Vagina (tissue), 2 donors: Measurements from ENCODE around the gene ZFHX3.

Experiments used
- CTCF ChIP-seq, 3 experiments: fragments of 450-650 bp in 2 of 3; fragments of 200-600 bp in 1 of 3; sonication (generic) in 1 of 3; IDR thresholded peaks; one replicate each; pipeline ENCODE4 v1.5.1; 2017 to 2019; ENCODE audit warnings: antibody characterized with exemption in 3 of 3, mild to moderate bottlenecking in 2 of 3, moderate library complexity in 2 of 3
- POLR2A ChIP-seq, 2 donors: fragments of 450-650 bp; IDR thresholded peaks; one replicate each; pipeline ENCODE4 v1.6.1; 2017; ENCODE audit warnings: antibody characterized with exemption in 2 of 2, mild to moderate bottlenecking in 2 of 2, moderate library complexity in 2 of 2
- POLR2AphosphoS5 ChIP-seq, 2 donors: sonication (generic); formaldehyde crosslinking; IDR thresholded peaks; one replicate each; pipeline ENCODE4 v1.9.0; 2017; ENCODE audit warnings: antibody characterized with exemption in 2 of 2, mild to moderate bottlenecking in 2 of 2, low read depth in 1 of 2; ENCODE audit not compliant: insufficient read depth in 1 of 2

- TF ChIP-seq CTCF (IDR thresholded peaks at IDR 0.05) (no peak), POLR2A (IDR thresholded peaks at IDR 0.05) (no peak), POLR2AphosphoS5 (IDR thresholded peaks at IDR 0.05; ENCODE audit: insufficient read depth in 1 of 2, low read depth in 1 of 2) (no peak)
These were observed 171.7 kb downstream of the ZFHX3 start for GRCh38 chr16:72876221-72876620.
